Stimulated activated CD4-positive, alpha-beta T cell treated with anti-CD3 and anti-CD28 coated beads, Interleukin-15, amount 100 ng/mL, for 1 hour (primary cell): ENCODE measurements around the gene TMEM175.

Experiments used
- DNase-seq, 2 donors: peaks; one replicate each; pipeline ENCODE4 v3.0.0-alpha.2; 2020; ENCODE audit warnings: low read depth in 1 of 2, low spot score in 1 of 2

Gene TMEM175

DNA sequence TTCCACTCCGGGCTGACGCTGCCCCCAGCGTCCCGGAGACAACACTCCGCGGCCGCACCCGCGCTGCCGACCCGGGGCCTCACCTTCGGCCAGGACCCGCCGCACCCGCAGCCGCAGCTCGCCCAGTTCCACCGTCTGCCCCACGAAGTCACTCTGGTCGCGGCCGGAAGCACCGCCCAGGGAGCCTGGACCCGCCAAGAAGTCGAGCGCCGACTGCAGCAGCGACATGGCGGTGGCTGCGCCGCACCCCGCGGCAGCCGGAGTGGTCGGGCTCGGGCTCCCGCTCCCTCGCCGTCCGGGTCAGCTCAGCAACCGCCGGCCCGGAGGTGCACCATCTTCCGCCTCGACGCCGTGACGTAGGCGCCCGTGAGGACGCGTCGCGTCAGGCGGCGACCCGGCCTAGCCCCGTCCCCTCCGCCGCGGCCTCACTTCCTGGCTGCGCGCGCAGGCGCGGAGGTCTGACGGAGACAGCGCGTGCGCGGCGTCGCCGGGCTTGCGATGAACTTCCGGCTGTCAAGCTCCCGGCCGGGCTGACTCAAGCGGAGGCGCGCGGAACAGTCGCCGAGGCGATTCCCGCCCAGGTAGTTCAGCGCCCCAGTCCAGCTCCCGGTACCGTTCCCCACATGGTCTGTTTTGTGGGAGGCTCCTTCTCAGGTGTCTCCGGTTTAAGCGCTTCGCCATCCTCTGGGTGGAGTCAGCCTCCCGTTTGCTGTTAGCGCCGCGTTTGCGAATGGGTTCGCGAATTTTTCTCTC, at the start of gene TMEM175, which contains the start of gene GAK:
Gene TMEM175 (plus strand): TSS at position 501 of the 753 bp plus-strand sequence. CDS start 15,280 bp downstream, outside the sequence.
Gene GAK (minus strand): TSS at position 357 of the 753 bp plus-strand sequence. CDS start 129 bp downstream, at position 228.
- peak; percentile 94 to 97 for DNase-seq

GRCh38 chr4:882646-883045, 49.6 kb upstream of the TMEM175 start:
- no peak for DNase-seq

- no peak for DNase-seq
Observed at GRCh38 chr4:883377-884095, 48.7 kb upstream of the TMEM175 start.

DNA sequence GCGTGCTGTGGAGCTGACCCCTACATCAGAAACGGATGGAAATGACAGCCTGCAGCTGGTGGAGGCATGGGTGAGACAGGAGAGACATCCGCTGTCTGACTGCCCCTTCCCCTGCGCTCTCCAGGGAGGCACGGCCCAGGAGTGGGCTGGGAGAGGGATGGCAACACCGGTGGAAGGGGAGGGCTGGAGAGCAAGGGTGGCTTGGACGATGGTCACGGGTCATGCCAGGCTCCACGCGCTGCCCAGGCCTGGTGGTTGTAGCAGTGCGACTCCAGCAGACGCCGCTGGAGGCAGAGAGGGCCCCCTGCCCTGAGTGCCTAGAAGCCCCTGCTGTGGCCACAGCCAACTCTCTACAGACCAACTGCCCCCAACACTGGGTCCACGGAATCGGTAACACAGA, 48.0 kb upstream of the TMEM175 start:
- no peak for DNase-seq

- DNase-seq: no peak
Observed at GRCh38 chr4:884896-885295, 47.4 kb upstream of the TMEM175 start.

DNA sequence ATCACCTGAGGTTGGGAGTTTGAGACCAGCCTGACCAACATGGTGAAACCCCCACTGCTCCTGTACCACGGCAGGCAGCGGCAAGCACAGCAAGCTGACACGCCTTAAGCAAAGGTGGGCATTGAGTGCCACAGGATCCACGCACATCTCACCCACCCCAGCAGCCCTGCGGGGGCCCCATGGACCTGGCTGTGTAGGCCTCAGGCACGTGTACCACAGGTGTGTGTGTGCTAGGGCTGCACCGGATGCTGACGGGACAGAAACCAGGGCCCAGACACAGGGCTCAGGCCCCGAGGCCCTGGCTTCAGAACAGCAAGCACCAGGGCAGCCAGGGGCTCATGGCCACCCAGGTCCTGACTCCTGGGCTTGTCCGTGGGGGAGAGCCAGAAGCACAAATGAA, 46.9 kb upstream of the TMEM175 start:
- DNase-seq: no peak

- DNase-seq: no peak
Observed at GRCh38 chr4:886244-886643, 46.0 kb upstream of the TMEM175 start.

- DNase-seq: no peak
Observed at GRCh38 chr4:887034-887763, 45.1 kb upstream of the TMEM175 start.

GRCh38 chr4:888029-888428, 44.2 kb upstream of the TMEM175 start:
- DNase-seq: no peak

DNA sequence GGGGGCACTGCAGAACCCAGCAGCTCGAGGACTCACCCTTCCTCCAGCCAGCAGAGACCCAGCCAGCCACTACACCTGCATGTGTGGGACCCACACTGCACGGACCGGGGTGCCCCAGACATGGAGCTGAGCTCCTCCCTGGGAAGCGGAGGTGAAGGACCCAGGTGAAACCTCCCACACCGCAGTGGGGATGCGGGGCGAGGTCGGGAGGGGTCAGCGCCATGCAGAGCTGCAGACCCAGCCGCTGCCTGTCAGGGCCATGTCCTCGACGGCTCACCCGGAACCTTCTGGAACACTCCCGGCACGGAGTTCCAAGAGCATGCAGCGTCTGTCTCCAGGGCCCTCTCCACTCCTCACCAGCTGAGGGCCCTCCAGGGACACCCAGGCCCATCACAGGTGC, 42.7 kb upstream of the TMEM175 start:
- DNase-seq: no peak

DNA sequence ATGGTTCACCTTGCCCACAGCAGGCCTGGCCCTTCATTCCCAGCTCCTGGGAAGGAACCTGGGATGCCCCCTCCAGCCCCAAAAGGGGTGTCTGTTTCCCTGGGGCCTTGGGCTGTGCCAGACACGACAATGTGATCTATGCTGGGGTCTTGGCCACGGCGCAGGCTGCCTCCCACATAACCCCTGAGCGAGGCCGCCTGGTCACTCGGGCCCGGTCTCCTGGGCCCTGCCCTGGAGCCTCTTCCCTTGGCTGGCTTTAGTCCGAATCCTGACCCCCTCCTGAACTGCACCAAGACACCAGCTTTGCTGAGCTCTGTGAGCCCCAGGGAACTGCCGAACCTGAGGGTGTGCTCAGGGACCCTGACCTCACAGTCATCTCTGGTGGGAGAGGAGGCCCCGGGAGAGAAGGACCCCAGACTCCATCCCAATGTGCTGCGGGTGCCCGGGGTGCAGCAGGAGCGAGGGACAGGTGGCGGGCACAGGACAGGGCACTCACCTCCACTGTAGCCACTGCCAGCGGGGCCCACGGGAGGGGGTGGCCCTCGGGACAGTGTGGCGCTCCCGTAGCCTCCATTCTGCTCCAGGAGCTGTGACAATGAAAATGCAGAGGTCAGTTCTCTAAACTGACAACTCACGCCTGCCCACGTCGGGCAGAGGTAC, 42.1 kb upstream of the TMEM175 start:
- no peak for DNase-seq

DNA sequence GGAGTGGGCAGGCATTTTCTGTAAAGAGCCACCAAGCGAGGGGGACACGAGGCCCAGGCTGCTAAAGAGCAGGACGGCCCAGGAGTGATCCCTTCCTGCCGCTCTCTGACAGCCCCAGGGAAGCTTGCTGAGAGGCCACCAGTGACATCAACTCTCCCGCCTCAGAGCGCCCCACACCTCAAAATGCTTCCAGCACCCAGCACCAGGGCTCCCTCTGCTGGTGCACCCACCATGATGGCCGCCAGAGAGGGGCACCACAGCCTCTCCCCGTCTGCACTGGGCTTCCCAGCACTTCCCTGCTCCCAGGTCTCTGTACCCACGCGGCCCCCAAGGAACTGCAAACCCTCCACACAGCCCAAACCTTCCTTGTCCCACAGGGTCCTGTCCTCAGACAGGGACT, 40.5 kb upstream of the TMEM175 start:
- DNase-seq: no peak

DNA sequence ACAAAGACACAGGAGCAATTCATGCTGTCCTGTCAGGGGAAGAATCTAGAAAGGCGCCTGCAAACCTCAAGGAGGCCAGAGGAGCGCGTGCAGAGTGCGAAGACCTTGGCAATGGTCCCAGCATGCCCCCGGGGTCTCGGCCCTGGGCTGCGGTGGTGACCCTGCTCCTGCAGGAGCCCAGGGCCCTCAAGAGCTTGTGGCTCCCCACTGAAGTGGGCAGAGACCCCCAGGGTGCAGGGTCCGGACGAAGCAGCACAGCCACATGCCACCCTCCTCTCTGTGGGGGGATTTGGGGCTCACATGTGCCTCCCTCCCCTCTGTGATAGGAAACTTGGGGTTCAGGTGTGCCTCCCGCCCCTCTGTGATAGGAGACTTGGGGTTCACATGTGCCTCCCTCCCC, 39.5 kb upstream of the TMEM175 start:
- DNase-seq: no peak

GRCh38 chr4:893276-893994, 38.8 kb upstream of the TMEM175 start:
- DNase-seq: no peak

DNA sequence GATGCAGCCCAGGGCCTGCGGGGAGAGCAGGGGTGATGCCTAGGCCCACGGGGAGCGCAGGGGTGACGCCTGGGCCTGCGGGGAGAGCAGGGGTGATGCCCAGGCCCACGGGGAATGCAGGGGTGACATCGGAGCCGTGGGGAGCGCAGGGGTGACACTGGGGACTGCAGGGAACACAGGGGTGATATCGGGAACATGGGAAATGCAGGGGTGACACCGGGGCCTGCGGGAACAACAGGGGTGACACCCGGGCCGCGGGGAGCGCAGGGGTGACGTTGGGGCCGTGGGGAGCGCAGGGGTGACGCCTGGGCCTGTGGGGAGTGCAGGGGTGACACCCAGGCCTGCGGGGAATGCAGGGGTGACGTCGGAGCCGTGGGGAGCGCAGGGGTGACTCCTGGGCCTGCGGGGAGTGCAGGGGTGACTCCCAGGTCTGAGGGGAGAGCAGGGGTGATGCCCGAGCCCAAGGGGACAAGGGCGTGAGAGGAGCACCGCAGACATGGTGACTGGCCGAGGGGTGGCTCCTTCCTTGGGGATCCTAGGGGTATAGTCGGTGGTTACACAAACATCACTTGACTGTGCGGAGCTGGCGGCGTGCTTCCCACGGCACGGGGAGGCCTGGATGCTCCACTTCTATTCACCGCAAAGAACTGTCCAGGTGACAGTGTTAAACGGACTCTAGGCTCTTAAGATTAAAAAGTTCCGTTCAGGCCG, 38.1 kb upstream of the TMEM175 start:
- no peak for DNase-seq

DNA sequence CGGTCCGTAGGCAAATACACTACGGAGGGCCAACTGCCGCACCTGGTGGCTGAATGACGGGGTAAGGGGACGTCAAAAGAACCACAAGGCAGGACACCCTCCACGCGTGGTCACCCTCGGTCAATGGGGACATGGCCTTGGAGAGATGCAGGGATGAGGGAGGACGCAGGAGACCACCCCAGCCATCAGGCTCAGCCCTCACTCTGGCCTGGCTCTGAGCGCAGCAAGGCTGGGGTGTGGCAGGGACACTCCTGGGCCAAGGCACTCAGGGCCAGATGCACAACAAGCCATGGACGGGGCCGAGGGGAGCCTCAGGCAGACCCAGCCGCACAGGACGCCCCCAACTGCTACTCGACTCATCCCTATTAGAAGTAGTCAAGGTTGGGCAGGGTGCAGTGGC, 36.7 kb upstream of the TMEM175 start:
- no peak for DNase-seq

DNA sequence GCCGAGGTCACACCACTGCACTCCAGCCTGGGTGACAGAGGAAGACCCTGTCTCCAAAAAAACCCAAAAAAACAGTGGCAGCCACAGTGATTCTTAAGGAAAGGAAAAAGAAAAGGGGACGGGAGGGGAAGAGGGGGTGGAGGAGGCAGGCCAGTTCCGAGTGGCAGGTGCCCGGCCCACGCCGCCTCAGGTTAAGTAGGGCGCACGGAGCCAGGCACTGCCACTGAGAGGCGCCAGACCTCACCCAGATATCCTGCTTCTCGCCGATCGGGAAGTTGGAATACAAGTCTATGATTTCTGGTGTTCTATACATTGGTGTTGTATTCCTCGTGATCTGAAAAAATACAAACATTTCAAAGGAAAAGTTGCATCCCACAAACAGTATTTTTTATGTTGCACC, 36.0 kb upstream of the TMEM175 start:
- DNase-seq: no peak

- no peak for DNase-seq
Observed at GRCh38 chr4:896630-897029, 35.6 kb upstream of the TMEM175 start.

DNA sequence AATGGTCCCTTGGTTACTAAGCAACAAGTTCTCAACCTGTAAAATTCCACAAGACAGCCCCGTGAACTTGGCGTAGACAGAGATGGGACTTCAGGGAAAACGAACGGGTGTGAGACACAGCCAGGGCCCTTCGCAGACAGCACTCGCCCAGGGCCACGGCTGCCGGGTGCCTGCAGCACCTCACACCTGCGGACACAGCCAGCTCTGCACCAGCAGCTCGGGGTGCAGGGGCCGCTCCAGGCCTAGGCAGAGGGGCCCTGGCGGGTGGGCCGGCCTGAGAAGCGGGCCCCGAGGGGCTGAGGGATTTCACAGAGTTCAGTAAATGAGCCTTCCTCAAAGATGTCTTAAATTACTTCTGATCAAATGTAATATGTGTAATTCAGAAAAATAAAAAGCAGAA, 34.1 kb upstream of the TMEM175 start:
- no peak for DNase-seq
